ENCODE measurements around the gene TEX264.

TEX264 gene

DNA sequence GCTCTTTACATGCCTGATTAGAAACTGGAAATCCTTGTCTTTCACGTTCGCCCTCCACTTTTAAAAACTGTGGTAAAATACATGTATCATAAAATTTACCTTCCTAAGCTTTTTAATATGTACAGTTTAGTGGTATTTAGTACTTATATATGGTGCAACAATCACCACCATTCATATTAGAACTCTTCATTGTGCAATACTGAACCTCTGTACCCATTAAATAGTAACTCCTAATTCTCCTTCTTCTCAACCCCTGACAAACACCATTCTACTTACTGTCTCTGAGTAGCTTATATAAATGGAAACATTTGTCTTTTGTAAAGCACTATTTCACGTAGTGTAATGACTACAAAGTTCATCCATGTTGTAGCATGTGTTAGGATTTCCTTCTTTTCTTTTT lies 64.0 kb downstream of the TEX264 start:
- TF ChIP-seq FOXP2 (optimal IDR thresholded peaks at IDR 0.05; ENCODE audit: borderline replicate concordance, extremely low read depth, extremely low read length, insufficient read depth) (no peak), SIN3A (IDR thresholded peaks at IDR 0.05; ENCODE audit: borderline replicate concordance, insufficient read depth, low read length) (no peak), REST (IDR thresholded peaks at IDR 0.05; ENCODE audit: insufficient read depth in 1 of 2, low read depth in 2 of 2, low read length in 2 of 2) (no peak), TAF1 (IDR thresholded peaks at IDR 0.05; ENCODE audit: borderline replicate concordance, insufficient read depth, low read length) (no peak), POLR2AphosphoS5 (IDR thresholded peaks at IDR 0.05; ENCODE audit: low read depth, low read length) (no peak)

DNA sequence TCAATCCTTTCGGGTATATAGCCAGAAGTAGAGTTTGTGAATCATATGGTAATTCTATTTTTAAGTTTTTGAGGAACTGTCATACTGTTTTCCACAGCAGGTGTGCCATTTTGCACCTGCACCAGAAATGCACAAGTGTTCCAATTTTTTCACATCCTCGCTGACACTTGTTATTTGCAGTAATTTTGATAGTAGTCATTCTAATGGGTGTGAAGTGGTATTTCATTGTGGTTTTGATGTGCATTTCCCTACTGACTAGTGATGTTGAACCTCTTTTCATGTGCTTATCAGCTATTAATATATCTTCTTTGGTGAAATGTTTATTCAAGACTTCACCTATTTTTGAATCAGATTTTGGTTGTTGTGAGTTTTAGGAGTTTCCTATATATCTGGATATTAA lies 64.9 kb downstream of the TEX264 start:
- TF ChIP-seq POLR2AphosphoS5 (IDR thresholded peaks at IDR 0.05; ENCODE audit: low read depth, low read length), result no peak
- TF ChIP-seq FOXP2 (optimal IDR thresholded peaks at IDR 0.05; ENCODE audit: borderline replicate concordance, extremely low read depth, extremely low read length, insufficient read depth), result no peak
- TF ChIP-seq TAF1 (IDR thresholded peaks at IDR 0.05; ENCODE audit: borderline replicate concordance, insufficient read depth, low read length), result no peak
- TF ChIP-seq SIN3A (IDR thresholded peaks at IDR 0.05; ENCODE audit: borderline replicate concordance, insufficient read depth, low read length), result no peak
- TF ChIP-seq REST (IDR thresholded peaks at IDR 0.05; ENCODE audit: insufficient read depth in 1 of 2, low read depth in 2 of 2, low read length in 2 of 2), result no peak

GRCh38 chr3:51739110-51739509 lies 68.1 kb downstream of the TEX264 start:
- TF ChIP-seq TAF1 (IDR thresholded peaks at IDR 0.05; ENCODE audit: borderline replicate concordance, insufficient read depth, low read length), result no peak
- no peak for TF ChIP-seq FOXP2 (optimal IDR thresholded peaks at IDR 0.05; ENCODE audit: borderline replicate concordance, extremely low read depth, extremely low read length, insufficient read depth)
- no peak for TF ChIP-seq POLR2AphosphoS5 (IDR thresholded peaks at IDR 0.05; ENCODE audit: low read depth, low read length)
- no peak for TF ChIP-seq SIN3A (IDR thresholded peaks at IDR 0.05; ENCODE audit: borderline replicate concordance, insufficient read depth, low read length)
- TF ChIP-seq REST (IDR thresholded peaks at IDR 0.05; ENCODE audit: insufficient read depth in 1 of 2, low read depth in 2 of 2, low read length in 2 of 2), result no peak

DNA sequence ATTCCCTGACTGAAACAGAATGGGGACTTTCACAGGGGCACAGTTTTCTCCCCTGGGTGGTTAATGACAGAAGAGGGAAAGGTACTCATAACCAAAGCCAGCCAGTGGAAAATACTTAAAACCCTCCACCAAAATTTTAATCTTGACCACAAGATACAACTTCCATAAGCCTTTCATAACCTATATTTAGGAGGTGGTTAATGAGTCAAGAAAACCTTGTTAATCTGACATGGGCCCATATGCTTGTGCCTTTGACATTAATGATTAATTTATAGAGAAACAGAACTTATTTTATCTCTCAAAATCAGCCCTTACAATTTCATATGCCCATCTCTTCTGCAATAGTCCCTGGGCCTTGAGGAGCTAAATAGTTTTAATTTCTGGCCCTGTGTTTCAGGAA lies 76.8 kb downstream of the TEX264 start:
- TF ChIP-seq POLR2AphosphoS5 (IDR thresholded peaks at IDR 0.05; ENCODE audit: low read depth, low read length), result no peak
- TF ChIP-seq TAF1 (IDR thresholded peaks at IDR 0.05; ENCODE audit: borderline replicate concordance, insufficient read depth, low read length), result no peak
- TF ChIP-seq REST (IDR thresholded peaks at IDR 0.05; ENCODE audit: insufficient read depth in 1 of 2, low read depth in 2 of 2, low read length in 2 of 2), result no peak
- no peak for TF ChIP-seq FOXP2 (optimal IDR thresholded peaks at IDR 0.05; ENCODE audit: borderline replicate concordance, extremely low read depth, extremely low read length, insufficient read depth)
- no peak for TF ChIP-seq SIN3A (IDR thresholded peaks at IDR 0.05; ENCODE audit: borderline replicate concordance, insufficient read depth, low read length)

DNA sequence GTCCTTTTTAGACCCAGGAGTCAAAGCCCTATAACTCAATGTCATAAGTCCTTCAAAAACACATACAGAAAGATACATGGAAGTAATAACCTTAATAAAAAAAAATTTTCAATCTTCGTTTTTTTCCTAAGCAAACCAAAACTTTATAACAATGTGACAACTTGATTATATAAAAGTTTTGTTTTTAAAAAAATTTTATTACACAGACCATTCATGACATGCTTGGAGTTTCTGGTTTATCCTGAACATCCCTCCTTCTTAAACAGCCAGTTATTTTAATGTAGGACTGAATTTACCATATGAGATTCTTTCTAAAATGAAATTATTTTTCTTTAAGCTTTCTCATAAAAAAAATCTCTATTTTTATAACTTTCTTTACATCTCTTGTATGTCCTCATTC lies 77.3 kb downstream of the TEX264 start:
- TF ChIP-seq FOXP2 (optimal IDR thresholded peaks at IDR 0.05; ENCODE audit: borderline replicate concordance, extremely low read depth, extremely low read length, insufficient read depth) (no peak), POLR2AphosphoS5 (IDR thresholded peaks at IDR 0.05; ENCODE audit: low read depth, low read length) (no peak), SIN3A (IDR thresholded peaks at IDR 0.05; ENCODE audit: borderline replicate concordance, insufficient read depth, low read length) (no peak), TAF1 (IDR thresholded peaks at IDR 0.05; ENCODE audit: borderline replicate concordance, insufficient read depth, low read length) (no peak), REST (IDR thresholded peaks at IDR 0.05; ENCODE audit: insufficient read depth in 1 of 2, low read depth in 2 of 2, low read length in 2 of 2) (no peak)
